ENCODE measurements around the gene KIAA1191.

GRCh38 chr5:176394096-176394495 lies 32.5 kb upstream of the KIAA1191 start:
- TF ChIP-seq, protein P1, sequence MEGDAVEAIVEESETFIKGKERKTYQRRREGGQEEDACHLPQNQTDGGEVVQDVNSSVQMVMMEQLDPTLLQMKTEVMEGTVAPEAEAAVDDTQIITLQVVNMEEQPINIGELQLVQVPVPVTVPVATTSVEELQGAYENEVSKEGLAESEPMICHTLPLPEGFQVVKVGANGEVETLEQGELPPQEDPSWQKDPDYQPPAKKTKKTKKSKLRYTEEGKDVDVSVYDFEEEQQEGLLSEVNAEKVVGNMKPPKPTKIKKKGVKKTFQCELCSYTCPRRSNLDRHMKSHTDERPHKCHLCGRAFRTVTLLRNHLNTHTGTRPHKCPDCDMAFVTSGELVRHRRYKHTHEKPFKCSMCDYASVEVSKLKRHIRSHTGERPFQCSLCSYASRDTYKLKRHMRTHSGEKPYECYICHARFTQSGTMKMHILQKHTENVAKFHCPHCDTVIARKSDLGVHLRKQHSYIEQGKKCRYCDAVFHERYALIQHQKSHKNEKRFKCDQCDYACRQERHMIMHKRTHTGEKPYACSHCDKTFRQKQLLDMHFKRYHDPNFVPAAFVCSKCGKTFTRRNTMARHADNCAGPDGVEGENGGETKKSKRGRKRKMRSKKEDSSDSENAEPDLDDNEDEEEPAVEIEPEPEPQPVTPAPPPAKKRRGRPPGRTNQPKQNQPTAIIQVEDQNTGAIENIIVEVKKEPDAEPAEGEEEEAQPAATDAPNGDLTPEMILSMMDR (IDR thresholded peaks at IDR 0.05) = no peak
- no peak for TF ChIP-seq ZFX (IDR thresholded peaks at IDR 0.05; ENCODE audit: borderline replicate concordance)

Data from 22Rv1 (cell line).